Measurements from ENCODE around the gene ARNT2.

GRCh38 chr15:80492874-80493273 is 88.7 kb downstream of the ARNT2 start:
- TF ChIP-seq CTCF (IDR thresholded peaks at IDR 0.05) (no peak), POLR2A (IDR thresholded peaks at IDR 0.05) (no peak), POLR2AphosphoS5 (IDR thresholded peaks at IDR 0.05; ENCODE audit: insufficient read depth in 1 of 2, low read depth in 1 of 2) (no peak)

Measured in vagina (tissue), 2 donors.